ENCODE measurements around the gene CRTC1.

GRCh38 chr19:18682807-18683108, 722 bp upstream of the CRTC1 start:
- peak; percentile 8 for TF ChIP-seq CTCF (IDR thresholded peaks at IDR 0.05; ENCODE audit: borderline replicate concordance, extremely low read depth, low read length, poor library complexity, severe bottlenecking)
- no peak for TF ChIP-seq EZH2 (IDR thresholded peaks at IDR 0.05; ENCODE audit: borderline replicate concordance, low read depth, low read length, severe bottlenecking)
